Astrocyte (in vitro differentiated cells and primary cell): Measurements from ENCODE around the gene VPS39. TPM values are rescaled to one million over a fixed set of nuclear protein-coding genes. Genes with fewer than 3 reads are reported as not detected.

Experiments
- DNase-seq: peaks from one replicate; pipeline ENCODE4 v3.0.0-alpha.2; 2010; ENCODE audit warnings: low read depth
- FAIRE-seq: peaks from 2 replicates; lab custom pipeline; 2011; peaks lifted over from hg19 to GRCh38; lab: Jason Lieb, UNC
- H2AFZ ChIP-seq: 2 replicates; pipeline ENCODE4 v1.6.0; 2012; ENCODE audit warnings: low read depth, low read length, inconsistent platforms
- H3K27ac ChIP-seq: 2 replicates; pipeline ENCODE4 v1.5.1; 2011; ENCODE audit warnings: low read depth, low read length, inconsistent platforms
- H3K27me3 ChIP-seq: 2 replicates; pipeline ENCODE4 v1.6.0; 2011; ENCODE audit warnings: low read length, inconsistent platforms; ENCODE audit not compliant: insufficient read depth
- H3K36me3 ChIP-seq: 2 replicates; pipeline ENCODE4 v1.5.1; 2011; ENCODE audit warnings: low read length, inconsistent platforms; ENCODE audit not compliant: insufficient read depth
- H3K4me1 ChIP-seq: 2 replicates; pipeline ENCODE4 v1.5.1; 2011; ENCODE audit warnings: low read length, inconsistent platforms; ENCODE audit not compliant: insufficient read depth
- H3K4me2 ChIP-seq: 2 replicates; pipeline ENCODE4 v1.6.0; 2012; ENCODE audit warnings: low read length, inconsistent platforms
- H3K4me3 ChIP-seq: 2 replicates; pipeline ENCODE4 v1.5.1; 2011; ENCODE audit warnings: low read depth, mild to moderate bottlenecking, low read length, inconsistent platforms; ENCODE audit not compliant: insufficient read depth
- H3K79me2 ChIP-seq: 2 replicates; pipeline ENCODE4 v1.6.0; 2012; ENCODE audit warnings: mild to moderate bottlenecking, low read length, inconsistent platforms; ENCODE audit not compliant: insufficient read depth
- H3K9ac ChIP-seq: 2 replicates; pipeline ENCODE4 v1.6.0; 2012; ENCODE audit warnings: mild to moderate bottlenecking, low read length, inconsistent platforms
- H3K9me3 ChIP-seq: 2 replicates; pipeline ENCODE4 v1.5.1; 2012; ENCODE audit warnings: low read depth, mild to moderate bottlenecking, low read length, inconsistent platforms; ENCODE audit not compliant: insufficient read depth
- H4K20me1 ChIP-seq: 2 replicates; pipeline ENCODE4 v1.6.0; 2012; ENCODE audit warnings: low read length, inconsistent platforms; ENCODE audit not compliant: insufficient read depth
- H3K27ac Mint-ChIP-seq: one replicate; pipeline ENCODE4 v1.8.0; 2021; ENCODE audit warnings: mild to moderate bottlenecking, mixed read lengths; ENCODE audit not compliant: unreplicated experiment
- H3K27me3 Mint-ChIP-seq: one replicate; pipeline ENCODE4 v1.8.0; 2021; ENCODE audit warnings: low read depth, mixed read lengths; ENCODE audit not compliant: unreplicated experiment
- H3K36me3 Mint-ChIP-seq: one replicate; pipeline ENCODE4 v1.8.0; 2021; ENCODE audit warnings: low read depth, mixed read lengths; ENCODE audit not compliant: unreplicated experiment
- H3K4me1 Mint-ChIP-seq: one replicate; pipeline ENCODE4 v1.8.0; 2021; ENCODE audit warnings: low read depth, mixed read lengths; ENCODE audit not compliant: unreplicated experiment
- H3K4me3 Mint-ChIP-seq: one replicate; pipeline ENCODE4 v1.8.0; 2021; ENCODE audit warnings: mild to moderate bottlenecking, moderate library complexity, mixed read lengths; ENCODE audit not compliant: unreplicated experiment
- H3K9me3 Mint-ChIP-seq: one replicate; pipeline ENCODE4 v1.8.0; 2021; ENCODE audit warnings: mild to moderate bottlenecking, mixed read lengths; ENCODE audit not compliant: unreplicated experiment
- EZH2 ChIP-seq: IDR thresholded peaks from 2 replicates; pipeline ENCODE4 v1.6.1; 2012; ENCODE audit warnings: mild to moderate bottlenecking, low read length, inconsistent platforms; ENCODE audit not compliant: insufficient read depth
- total RNA-seq: library from RNA; stranded (reverse); gene quantifications from 2 replicates; pipeline ENCODE4 v1.2.1, GENCODE V29; 2021
- TF ChIP-seq, protein P1 (sequence below): IDR thresholded peaks from 2 replicates; pipeline ENCODE4 v1.5.1; 2011; ENCODE audit warnings: low read depth, mild to moderate bottlenecking, inconsistent platforms, low read length, moderate library complexity; ENCODE audit not compliant: insufficient read depth

Gene VPS39
- total RNA-seq, 1 donor from 2014 or later = 60.6 TPM

GRCh38 chr15:42218953-42219592, 11.0 kb upstream of the VPS39 start:
- no peak overlapping the region for H3K9ac ChIP-seq
- no peaks in the 10 kb centered on the region for H3K4me1 ChIP-seq
- no peak overlapping the region for H3K4me3 Mint-ChIP-seq
- no peaks in the 10 kb centered on the region for H3K27me3 Mint-ChIP-seq
- no peaks in the 10 kb centered on the region for H3K4me1 Mint-ChIP-seq
- no peak overlapping the region for H3K27ac Mint-ChIP-seq
- H3K79me2 ChIP-seq = peaks cover 3% of the 10 kb centered on the region
- H4K20me1 ChIP-seq = peaks cover 2% of the 10 kb centered on the region
- TF ChIP-seq, protein P1, sequence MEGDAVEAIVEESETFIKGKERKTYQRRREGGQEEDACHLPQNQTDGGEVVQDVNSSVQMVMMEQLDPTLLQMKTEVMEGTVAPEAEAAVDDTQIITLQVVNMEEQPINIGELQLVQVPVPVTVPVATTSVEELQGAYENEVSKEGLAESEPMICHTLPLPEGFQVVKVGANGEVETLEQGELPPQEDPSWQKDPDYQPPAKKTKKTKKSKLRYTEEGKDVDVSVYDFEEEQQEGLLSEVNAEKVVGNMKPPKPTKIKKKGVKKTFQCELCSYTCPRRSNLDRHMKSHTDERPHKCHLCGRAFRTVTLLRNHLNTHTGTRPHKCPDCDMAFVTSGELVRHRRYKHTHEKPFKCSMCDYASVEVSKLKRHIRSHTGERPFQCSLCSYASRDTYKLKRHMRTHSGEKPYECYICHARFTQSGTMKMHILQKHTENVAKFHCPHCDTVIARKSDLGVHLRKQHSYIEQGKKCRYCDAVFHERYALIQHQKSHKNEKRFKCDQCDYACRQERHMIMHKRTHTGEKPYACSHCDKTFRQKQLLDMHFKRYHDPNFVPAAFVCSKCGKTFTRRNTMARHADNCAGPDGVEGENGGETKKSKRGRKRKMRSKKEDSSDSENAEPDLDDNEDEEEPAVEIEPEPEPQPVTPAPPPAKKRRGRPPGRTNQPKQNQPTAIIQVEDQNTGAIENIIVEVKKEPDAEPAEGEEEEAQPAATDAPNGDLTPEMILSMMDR = no peak
- no peak for TF ChIP-seq EZH2
- no peak for FAIRE-seq
- H2AFZ ChIP-seq = no peak overlapping the region
- no peaks in the 10 kb centered on the region for H3K9me3 ChIP-seq
- no peak overlapping the region for H3K4me2 ChIP-seq
- DNase-seq = no peak
- no peak overlapping the region for H3K27ac ChIP-seq
- H3K9me3 Mint-ChIP-seq = no peaks in the 10 kb centered on the region
- H3K36me3 Mint-ChIP-seq = peaks cover 7% of the 10 kb centered on the region
- H3K4me3 ChIP-seq = no peak overlapping the region
- H3K36me3 ChIP-seq = peaks cover 46% of the 10 kb centered on the region
- no peaks in the 10 kb centered on the region for H3K27me3 ChIP-seq

GRCh38 chr15:42217568-42217967, 9.5 kb upstream of the VPS39 start:
- peaks cover 6% of the 10 kb centered on the region for H3K36me3 Mint-ChIP-seq
- H3K27ac Mint-ChIP-seq = no peak overlapping the region
- TF ChIP-seq, protein P1 = no peak
- no peak for TF ChIP-seq EZH2
- H3K79me2 ChIP-seq = peaks cover 3% of the 10 kb centered on the region
- no peak overlapping the region for H2AFZ ChIP-seq
- H3K4me3 ChIP-seq = no peak overlapping the region
- FAIRE-seq = no peak
- H3K4me3 Mint-ChIP-seq = no peak overlapping the region
- no peak overlapping the region for H3K4me2 ChIP-seq
- peaks cover 10% of the 10 kb centered on the region for H4K20me1 ChIP-seq
- no peak overlapping the region for H3K27ac ChIP-seq
- no peaks in the 10 kb centered on the region for H3K27me3 Mint-ChIP-seq
- no peak for DNase-seq
- H3K9me3 Mint-ChIP-seq = no peaks in the 10 kb centered on the region
- no peaks in the 10 kb centered on the region for H3K4me1 Mint-ChIP-seq
- no peak overlapping the region for H3K9ac ChIP-seq
- H3K36me3 ChIP-seq = peaks cover 47% of the 10 kb centered on the region
- H3K27me3 ChIP-seq = no peaks in the 10 kb centered on the region
- no peaks in the 10 kb centered on the region for H3K4me1 ChIP-seq
- H3K9me3 ChIP-seq = no peaks in the 10 kb centered on the region
